AG04449 (cell line): ENCODE data around the gene PDXK.
A peak's percentile ranks its signal among the peaks of the same experiment; 100 is the strongest.

ENCODE experiments used
- CTCF ChIA-PET: fragments of 350-600 bp; formaldehyde crosslinking; extraction: SDS; loops from one replicate; lab custom pipeline; 2021; ENCODE audit warnings: antibody characterized with exemption; lab: Yijun Ruan, JAX
- POLR2A ChIA-PET: fragments of 400-600, 350-600 bp; formaldehyde crosslinking; extraction: SDS; loops from one replicate; lab custom pipeline; 2020; ENCODE audit warnings: antibody characterized with exemption, inconsistent platforms; lab: Yijun Ruan, JAX
- DNase-seq: peaks from one replicate; pipeline ENCODE4 v3.0.0-alpha.2; 2010; ENCODE audit warnings: low read depth, low spot score
- H3K4me3 ChIP-seq: 2 replicates; pipeline ENCODE4 v1.5.1; 2011; ENCODE audit warnings: low read depth, mild to moderate bottlenecking, control low read depth, low read length
- CTCF ChIP-seq: IDR thresholded peaks from one replicate; pipeline ENCODE4 v1.5.1; 2011; ENCODE audit warnings: mild to moderate bottlenecking, moderate library complexity, low read length, control low read depth, inconsistent platforms; ENCODE audit not compliant: insufficient read depth; ENCODE audit errors: missing control alignments

Gene PDXK

GRCh38 chr21:43774163-43774562, 55.2 kb downstream of the PDXK start:
- H3K4me3 ChIP-seq: no peak overlapping the region
- ChIA-PET CTCF (interaction anchor here (3.5 kb wide), 1 partner anchor 15 kb away, joined by 19 read pairs; the partner anchor contains the start of gene RRP1), POLR2A (interaction anchor here (1.3 kb wide), 1 partner anchor 9 kb away, joined by 3 read pairs; no protein-coding TSS in a partner anchor)
- no peak for TF ChIP-seq CTCF
- DNase-seq: no peak

- TF ChIP-seq CTCF: no peak
- DNase-seq: no peak
- H3K4me3 ChIP-seq: peak overlapping the region; percentile 78
- POLR2A ChIA-PET: no interaction called here
- CTCF ChIA-PET: interaction anchor here (3.5 kb wide), 1 partner anchor 14 kb away, joined by 19 read pairs; the partner anchor contains the start of gene RRP1
Measured at GRCh38 chr21:43775190-43775589, 56.3 kb downstream of the PDXK start.

- ChIA-PET POLR2A (no interaction called here), CTCF (no interaction called here)
- no peak for TF ChIP-seq CTCF
- DNase-seq: no peak
- peak within 1 kb of the TSS; percentile 78 for H3K4me3 ChIP-seq
Measured at GRCh38 chr21:43775795-43776430, 57.0 kb downstream of the PDXK start, which contains the start of gene CSTB. Gene CSTB, minus strand, starts transcription at chr21:43776308. Its CDS starts 39 bp downstream, at chr21:43776269.

- CTCF ChIA-PET: no interaction called here
Measured at GRCh38 chr21:43777953-43778352, 59.0 kb downstream of the PDXK start.

GRCh38 chr21:43778469-43779335, 59.8 kb downstream of the PDXK start:
- CTCF ChIA-PET: no interaction called here
- no peak for DNase-seq
- POLR2A ChIA-PET: no interaction called here
- H3K4me3 ChIP-seq: no peak overlapping the region
- TF ChIP-seq CTCF: no peak

More at GRCh38 chr21:43777953-43778352, 59.0 kb downstream of the PDXK start:
- POLR2A ChIA-PET: no interaction called here
- no peak for DNase-seq
- no peak for TF ChIP-seq CTCF
- H3K4me3 ChIP-seq: no peak overlapping the region

GRCh38 chr21:43779660-43780059, 60.7 kb downstream of the PDXK start:
- H3K4me3 ChIP-seq: no peak overlapping the region
- POLR2A ChIA-PET: interaction anchor here (0.9 kb wide), 1 partner anchor 9 kb away, joined by 4 read pairs; no protein-coding TSS in a partner anchor
- no peak for TF ChIP-seq CTCF
- CTCF ChIA-PET: interaction anchor here (1.1 to 1.8 kb wide), 3 partner anchors 9 to 31 kb away, joined by 3 to 18 read pairs (median 3); partner anchors contain the start of gene RRP1
- DNase-seq: no peak
